WTC11 (cell line): ENCODE measurements around the gene RBPJ. TPM values are rescaled to one million over a fixed set of nuclear protein-coding genes. Genes with fewer than 3 reads are reported as not detected.
A peak's percentile ranks its signal among the peaks of the same experiment; 100 is the strongest.

ENCODE experiments used
- ATAC-seq: fragments of 200-7000 bp; cut with Tn5 transposase; 2 replicates; pipeline ENCODE4 v1.10.0; 2021; ENCODE audit warnings: mild to moderate bottlenecking, moderate library complexity
- CTCF ChIA-PET: fragments of 300-600 bp; sonication (Branson Sonifier 250); formaldehyde crosslinking; loops from one replicate; lab custom pipeline; 2021; ENCODE audit warnings: antibody characterized with exemption; lab: Charles Lee
- POLR2A ChIA-PET: fragments of 350-600 bp; sonication (Branson Sonifier 250); formaldehyde crosslinking; loops from one replicate; lab custom pipeline; 2021; ENCODE audit warnings: antibody characterized with exemption; lab: Charles Lee
- DNase-seq: peaks from one replicate; pipeline ENCODE4 v3.0.0; 2021; ENCODE audit warnings: low spot score
- H3K27ac Mint-ChIP-seq: 2 replicates; pipeline ENCODE4 v1.8.0; 2021; ENCODE audit warnings: mixed read lengths
- H3K27me3 Mint-ChIP-seq: 2 replicates; pipeline ENCODE4 v1.8.0; 2021; ENCODE audit warnings: low read depth, mild to moderate bottlenecking, moderate library complexity, mixed read lengths
- H3K36me3 Mint-ChIP-seq: 2 replicates; pipeline ENCODE4 v1.8.0; 2021; ENCODE audit warnings: mixed read lengths
- H3K4me1 Mint-ChIP-seq: 2 replicates; pipeline ENCODE4 v1.8.0; 2022; ENCODE audit warnings: mixed read lengths
- H3K4me3 Mint-ChIP-seq: 2 replicates; pipeline ENCODE4 v1.8.0; 2021; ENCODE audit warnings: mild to moderate bottlenecking, moderate library complexity, mixed read lengths
- H3K9me3 Mint-ChIP-seq: 2 replicates; pipeline ENCODE4 v1.8.0; 2021; ENCODE audit warnings: mixed read lengths
- ATF3 ChIP-seq: sonication (generic); formaldehyde crosslinking; conservative IDR thresholded peaks from 2 replicates; pipeline ENCODE4 v1.8.1; 2022; ENCODE audit warnings: mild to moderate bottlenecking, missing genetic modification reagents
- CREB1 ChIP-seq: sonication (generic); formaldehyde crosslinking; IDR thresholded peaks from 2 replicates; pipeline ENCODE4 v1.8.0; 2023; ENCODE audit warnings: mild to moderate bottlenecking, missing genetic modification reagents
- CTCF ChIP-seq: fragments of 200-600 bp; IDR thresholded peaks from 2 replicates; pipeline ENCODE4 v1.8.0; 2022; ENCODE audit warnings: antibody characterized with exemption
- ELF4 ChIP-seq: sonication (generic); formaldehyde crosslinking; IDR thresholded peaks from 2 replicates; pipeline ENCODE4 v1.8.1; 2022; ENCODE audit warnings: low read depth, mild to moderate bottlenecking, moderate library complexity, missing genetic modification reagents
- EMX1 ChIP-seq: fragments of 250-450 bp; sonication (Bioruptor Pico); IDR thresholded peaks from 2 replicates; pipeline ENCODE4 v1.8.0; 2021; ENCODE audit warnings: mild to moderate bottlenecking
- ERG ChIP-seq: fragments of 250-450 bp; sonication (Bioruptor Pico); IDR thresholded peaks from 2 replicates; pipeline ENCODE4 v1.8.0; 2021; ENCODE audit warnings: mild to moderate bottlenecking
- ETV6 ChIP-seq: sonication (generic); formaldehyde crosslinking; IDR thresholded peaks from 2 replicates; pipeline ENCODE4 v1.8.1; 2022; ENCODE audit warnings: mild to moderate bottlenecking, missing genetic modification reagents
- JUN ChIP-seq: sonication (generic); formaldehyde crosslinking; IDR thresholded peaks from 2 replicates; pipeline ENCODE4 v1.8.0; 2023; ENCODE audit warnings: mild to moderate bottlenecking, missing genetic modification reagents
- MAX ChIP-seq: sonication (generic); formaldehyde crosslinking; IDR thresholded peaks from 2 replicates; pipeline ENCODE4 v1.8.0; 2022; ENCODE audit warnings: mild to moderate bottlenecking, missing genetic modification reagents
- MYBL2 ChIP-seq: sonication (generic); formaldehyde crosslinking; IDR thresholded peaks from 2 replicates; pipeline ENCODE4 v1.8.1; 2023; ENCODE audit warnings: mild to moderate bottlenecking, moderate library complexity, missing genetic modification reagents
- NR1H2 ChIP-seq: sonication (generic); formaldehyde crosslinking; IDR thresholded peaks from 2 replicates; pipeline ENCODE4 v1.9.0; 2021; ENCODE audit warnings: mild to moderate bottlenecking, moderate library complexity, missing genetic modification reagents
- RELA ChIP-seq: sonication (generic); formaldehyde crosslinking; IDR thresholded peaks from 2 replicates; pipeline ENCODE4 v1.8.1; 2022; ENCODE audit warnings: missing genetic modification reagents, mild to moderate bottlenecking, borderline replicate concordance
- RORB ChIP-seq: fragments of 250-450 bp; sonication (Bioruptor Pico); IDR thresholded peaks from 2 replicates; pipeline ENCODE4 v1.9.0; 2021; ENCODE audit warnings: mild to moderate bottlenecking
- SMAD3 ChIP-seq: sonication (generic); formaldehyde crosslinking; IDR thresholded peaks from 2 replicates; pipeline ENCODE4 v1.8.0; 2022; ENCODE audit warnings: missing genetic modification reagents, mild to moderate bottlenecking, borderline replicate concordance
- SMAD4 ChIP-seq: sonication (generic); formaldehyde crosslinking; IDR thresholded peaks from 2 replicates; pipeline ENCODE4 v1.8.0; 2022; ENCODE audit warnings: mild to moderate bottlenecking, missing genetic modification reagents
- STAT6 ChIP-seq: sonication (generic); formaldehyde crosslinking; conservative IDR thresholded peaks from 2 replicates; pipeline ENCODE4 v1.8.1; 2023; ENCODE audit warnings: mild to moderate bottlenecking, low read depth, missing genetic modification reagents, moderate library complexity
- TCF7 ChIP-seq: sonication (generic); formaldehyde crosslinking; IDR thresholded peaks from 2 replicates; pipeline ENCODE4 v1.8.0; 2022; ENCODE audit warnings: mild to moderate bottlenecking, low read depth, missing genetic modification reagents, moderate library complexity
- TEAD4 ChIP-seq: sonication (generic); formaldehyde crosslinking; IDR thresholded peaks from 2 replicates; pipeline ENCODE4 v1.8.0; 2022; ENCODE audit warnings: mild to moderate bottlenecking, missing genetic modification reagents
- TP53 ChIP-seq: sonication (generic); formaldehyde crosslinking; IDR thresholded peaks from 2 replicates; pipeline ENCODE4 v1.8.1; 2023; ENCODE audit warnings: mild to moderate bottlenecking, missing genetic modification reagents
- ZBTB21 ChIP-seq: sonication (generic); formaldehyde crosslinking; IDR thresholded peaks from 2 replicates; pipeline ENCODE4 v1.8.1; 2023; ENCODE audit warnings: mild to moderate bottlenecking, missing genetic modification reagents, borderline replicate concordance
- ZNF121 ChIP-seq: sonication (generic); formaldehyde crosslinking; IDR thresholded peaks from 2 replicates; pipeline ENCODE4 v1.8.0; 2023; ENCODE audit warnings: missing genetic modification reagents
- ZNF138 ChIP-seq: sonication (generic); formaldehyde crosslinking; conservative IDR thresholded peaks from 2 replicates; pipeline ENCODE4 v1.8.1; 2022; ENCODE audit warnings: mild to moderate bottlenecking, moderate library complexity, missing genetic modification reagents
- ZNF263 ChIP-seq: sonication (generic); formaldehyde crosslinking; IDR thresholded peaks from 2 replicates; pipeline ENCODE4 v1.8.1; 2022; ENCODE audit warnings: low read depth, mild to moderate bottlenecking, moderate library complexity, missing genetic modification reagents
- ZNF317 ChIP-seq: sonication (generic); formaldehyde crosslinking; IDR thresholded peaks from 2 replicates; pipeline ENCODE4 v1.8.1; 2023; ENCODE audit warnings: low read depth, mild to moderate bottlenecking, moderate library complexity, missing genetic modification reagents, borderline replicate concordance
- ZNF396 ChIP-seq: fragments of 250-450 bp; sonication (Bioruptor Pico); IDR thresholded peaks from 2 replicates; pipeline ENCODE4 v1.8.0; 2021; ENCODE audit warnings: mild to moderate bottlenecking, moderate library complexity, borderline replicate concordance
- ZNF532 ChIP-seq: fragments of 250-450 bp; sonication (Bioruptor Pico); IDR thresholded peaks from 2 replicates; pipeline ENCODE4 v1.9.0; 2021; ENCODE audit warnings: mild to moderate bottlenecking, borderline replicate concordance
- ZNF671 ChIP-seq: fragments of 250-450 bp; sonication (Bioruptor Pico); IDR thresholded peaks from 2 replicates; pipeline ENCODE4 v1.8.0; 2021; ENCODE audit warnings: mild to moderate bottlenecking
- total RNA-seq: library from RNA; stranded (reverse); gene quantifications from 3 replicates; pipeline ENCODE4 v1.2.3, GENCODE V29; 2021

Gene RBPJ
- total RNA-seq, 1 experiment from 2014 or later, result 163 TPM

GRCh38 chr4:26369132-26369531 is 48.3 kb downstream of the RBPJ start:
- CTCF ChIA-PET, result no interaction called here
- Mint-ChIP-seq H3K4me3 (no peak overlapping the region), H3K36me3 (no peaks in the 10 kb centered on the region; the same call in 1 of the 2 replicates), H3K27ac (peak overlapping the region; percentile 75), H3K4me1 (peaks cover 58% of the 10 kb centered on the region)
- no peak for ATAC-seq
- TF ChIP-seq ZNF317 (CRISPR knock-in tag) (no peak), ZNF138 (no peak), CREB1 (CRISPR knock-in tag) (no peak), ZBTB21 (no peak), ZNF671 (CRISPR knock-in tag) (no peak), CTCF (no peak), SMAD4 (no peak), JUN (CRISPR knock-in tag) (no peak), ELF4 (CRISPR knock-in tag) (no peak), ZNF532 (CRISPR knock-in tag) (no peak), STAT6 (CRISPR knock-in tag) (no peak), NR1H2 (CRISPR knock-in tag) (no peak), ZNF396 (CRISPR knock-in tag) (no peak), EMX1 (CRISPR knock-in tag) (no peak), TCF7 (CRISPR knock-in tag) (no peak)
- TF ChIP-seq, all 79 proteins: peak for 0
- no peak for DNase-seq
- POLR2A ChIA-PET, result no interaction called here
- Mint-ChIP-seq H3K9me3 (no peaks in the 10 kb centered on the region), H3K27me3 (no peaks in the 10 kb centered on the region)

GRCh38 chr4:26369581-26369980 is 48.8 kb downstream of the RBPJ start:
- H3K9me3 Mint-ChIP-seq, result no peaks in the 10 kb centered on the region
- no peaks in the 10 kb centered on the region; the same call in 1 of the 2 replicates for H3K36me3 Mint-ChIP-seq
- TF ChIP-seq SMAD3 (CRISPR knock-in tag) (no peak), MYBL2 (CRISPR knock-in tag) (no peak), TP53 (CRISPR knock-in tag) (no peak), ETV6 (no peak), JUN (CRISPR knock-in tag) (no peak), ZNF671 (CRISPR knock-in tag) (no peak), RELA (no peak), ERG (CRISPR knock-in tag) (no peak), TEAD4 (no peak), NR1H2 (CRISPR knock-in tag) (no peak), RORB (CRISPR knock-in tag) (no peak), ZNF121 (CRISPR knock-in tag) (no peak), ATF3 (CRISPR knock-in tag) (no peak), ZBTB21 (no peak), ZNF138 (no peak), ZNF263 (CRISPR knock-in tag) (no peak), MAX (no peak)
- TF ChIP-seq, all 79 proteins: peak for 0
- peak overlapping the region; percentile 22 for H3K27ac Mint-ChIP-seq
- no peaks in the 10 kb centered on the region for H3K27me3 Mint-ChIP-seq
- ChIA-PET POLR2A (no interaction called here), CTCF (no interaction called here)
- no peak for DNase-seq
- no peak overlapping the region for H3K4me3 Mint-ChIP-seq
- H3K4me1 Mint-ChIP-seq, result peaks cover 60% of the 10 kb centered on the region
- ATAC-seq, result peak; percentile 18; the same call in 1 of the 2 replicates
